ENCODE results near the gene CRTC1.
"Not testable (repeated sequence)": the region's sequence is repeated elsewhere in the genome, so short reads cannot be mapped to it uniquely, and the experiment has no call there.

CRTC1 gene

GRCh38 chr19:18802354-18802753 lies 118.9 kb downstream of the CRTC1 start:
- no peak for DNase-seq (ENCODE audit: low spot score)

GRCh38 chr19:18803550-18804138 lies 120.2 kb downstream of the CRTC1 start:
- DNase-seq (ENCODE audit: low spot score), result no peak

- no peak for DNase-seq (ENCODE audit: low spot score)
Measured at GRCh38 chr19:18804139-18804601, 120.7 kb downstream of the CRTC1 start.

DNA sequence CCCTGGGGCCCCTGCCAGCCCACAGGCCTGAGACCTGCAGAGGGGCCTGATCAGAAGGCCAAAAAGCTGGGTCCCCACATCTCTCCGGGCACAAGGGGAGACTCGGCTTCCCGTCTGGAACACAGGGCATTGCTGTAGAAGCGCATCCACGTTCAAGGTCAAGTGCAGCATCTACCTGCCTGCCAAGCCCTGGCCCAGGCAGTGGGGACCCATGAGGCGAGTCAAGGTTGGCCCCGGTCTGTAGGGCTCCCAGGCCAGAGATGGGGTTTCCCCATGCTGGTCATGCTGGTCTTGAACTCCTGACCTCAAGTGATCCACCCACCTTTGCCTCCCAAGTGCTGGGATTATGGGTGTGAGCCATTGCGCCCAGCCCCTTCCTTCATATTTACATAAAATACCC lies 121.2 kb downstream of the CRTC1 start:
- no peak for DNase-seq (ENCODE audit: low spot score)

GRCh38 chr19:18807861-18808331 lies 124.4 kb downstream of the CRTC1 start:
- DNase-seq (ENCODE audit: low spot score), result no peak

DNA sequence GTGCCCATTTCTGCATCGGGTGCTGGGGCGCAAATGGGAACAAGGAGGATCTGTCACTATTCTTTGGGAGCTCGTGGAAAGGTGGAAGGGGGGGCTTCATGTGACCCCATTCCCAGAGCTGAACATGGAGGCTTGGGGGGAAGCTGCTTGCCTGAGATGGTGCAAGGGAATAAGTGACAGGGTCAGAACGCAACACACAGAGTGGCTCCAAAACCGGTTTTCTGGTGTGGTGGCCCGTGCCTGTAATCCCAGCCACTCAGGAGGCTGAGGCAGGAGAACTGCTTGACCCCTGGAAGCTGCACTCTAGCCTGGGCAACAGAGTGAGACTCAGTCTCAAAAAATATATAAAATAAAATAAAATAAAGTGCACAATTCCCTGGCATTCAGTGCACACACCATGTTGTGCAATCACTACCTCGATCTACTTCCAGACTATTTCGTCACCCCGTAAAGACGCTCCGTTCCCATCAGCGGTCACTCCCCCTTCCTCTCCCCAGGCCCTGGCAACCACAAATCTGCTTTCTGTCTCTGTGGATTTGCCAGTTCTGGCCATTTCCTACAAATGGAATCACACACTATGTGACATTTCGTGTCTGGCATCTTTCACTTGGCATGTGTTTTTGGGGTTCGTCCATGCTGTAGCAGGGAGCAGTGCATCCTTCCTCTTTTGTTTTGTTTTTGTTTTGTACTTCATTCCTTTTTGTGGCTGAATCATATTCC lies 125.8 kb downstream of the CRTC1 start:
- no peak for DNase-seq (ENCODE audit: low spot score)

- not testable (repeated sequence) for DNase-seq (ENCODE audit: low spot score)
Measured at GRCh38 chr19:18811638-18812037, 128.2 kb downstream of the CRTC1 start.

- DNase-seq (ENCODE audit: low spot score), result no peak
Measured at GRCh38 chr19:18814063-18814462, 130.6 kb downstream of the CRTC1 start.

GRCh38 chr19:18815673-18816072 lies 132.2 kb downstream of the CRTC1 start:
- DNase-seq (ENCODE audit: low spot score), result no peak

DNA sequence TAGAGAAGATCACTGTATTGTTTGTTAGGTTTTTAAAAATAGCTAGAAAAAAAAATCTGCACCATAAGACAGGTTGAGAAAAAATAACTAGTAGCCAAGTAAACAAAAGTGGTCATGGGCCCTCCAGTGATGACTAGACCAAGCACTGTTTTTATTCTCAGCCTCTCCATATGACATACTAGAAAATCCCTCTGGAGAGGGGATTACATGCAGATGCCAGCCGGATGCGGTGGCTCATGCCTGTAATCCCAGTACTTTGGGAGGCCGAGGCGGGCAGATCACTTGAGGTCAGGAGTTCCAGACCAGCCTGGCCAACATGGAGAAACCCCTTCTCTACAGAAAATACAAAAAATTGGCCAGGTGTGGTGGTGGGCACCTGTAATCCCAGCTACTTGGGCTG lies 133.2 kb downstream of the CRTC1 start:
- DNase-seq (ENCODE audit: low spot score), result not testable (repeated sequence)

DNA sequence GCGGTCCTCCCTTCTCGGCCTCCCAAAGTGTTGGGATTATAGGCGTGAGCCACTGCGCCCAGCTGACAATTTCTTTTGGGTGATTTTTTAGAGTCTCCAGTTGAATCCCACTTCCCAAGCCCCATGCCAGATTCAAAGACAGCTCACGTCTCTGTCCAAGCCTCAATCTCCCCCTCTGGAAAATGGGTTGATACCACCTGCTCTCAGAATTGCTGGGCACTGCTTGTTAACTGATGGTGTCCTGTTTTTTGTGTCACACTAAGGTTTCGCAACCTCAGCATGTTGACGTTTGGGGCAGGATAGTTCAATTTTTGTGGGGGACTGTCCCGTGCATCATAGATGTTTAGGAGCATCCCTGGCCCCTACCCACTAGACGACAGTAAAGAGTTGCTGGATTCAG lies 134.1 kb downstream of the CRTC1 start:
- no peak for DNase-seq (ENCODE audit: low spot score)

GRCh38 chr19:18828786-18829185 lies 145.3 kb downstream of the CRTC1 start:
- DNase-seq (ENCODE audit: low spot score), result no peak

- no peak for DNase-seq (ENCODE audit: low spot score)
Measured at GRCh38 chr19:18830488-18830887, 147.0 kb downstream of the CRTC1 start.

- peak; percentile 96 for DNase-seq (ENCODE audit: low spot score)
Measured at GRCh38 chr19:18831524-18832305, 148.2 kb downstream of the CRTC1 start, which contains the start of gene UPF1. Gene UPF1 (plus strand): TSS chr19:18831959. CDS start chr19:18832210, 251 bp downstream.
